WERI-Rb-1 (cell line): ENCODE data around the gene PARD3B.

ENCODE experiments used
- DNase-seq: peaks from one replicate; pipeline ENCODE4 v3.0.0-alpha.2; 2020
- H3K27ac ChIP-seq: fragments of 250-450 bp; sonication (Bioruptor Pico); 2 replicates; pipeline ENCODE4 v1.5.1; 2020; ENCODE audit warnings: mild to moderate bottlenecking, moderate library complexity
- H3K27me3 ChIP-seq: fragments of 250-450 bp; sonication (Bioruptor Pico); 2 replicates; pipeline ENCODE4 v1.5.1; 2021; ENCODE audit warnings: mild to moderate bottlenecking, low read depth, moderate library complexity; ENCODE audit not compliant: insufficient read depth, severe bottlenecking
- H3K36me3 ChIP-seq: fragments of 250-450 bp; sonication (Bioruptor Pico); 2 replicates; pipeline ENCODE4 v1.5.1; 2020; ENCODE audit warnings: mild to moderate bottlenecking, moderate library complexity
- H3K4me3 ChIP-seq: 2 replicates; pipeline ENCODE4 v1.5.1; 2011; ENCODE audit warnings: low read depth, mild to moderate bottlenecking, control low read depth, low read length
- H3K9me3 ChIP-seq: fragments of 250-450 bp; sonication (Bioruptor Pico); 2 replicates; pipeline ENCODE4 v1.5.1; 2021; ENCODE audit warnings: mild to moderate bottlenecking, moderate library complexity; ENCODE audit not compliant: severe bottlenecking
- CTCF ChIP-seq: IDR thresholded peaks from 2 replicates; pipeline ENCODE4 v1.5.1; 2011; ENCODE audit warnings: low read depth, mild to moderate bottlenecking, control low read depth, inconsistent platforms, low read length

The PARD3B gene

DNA sequence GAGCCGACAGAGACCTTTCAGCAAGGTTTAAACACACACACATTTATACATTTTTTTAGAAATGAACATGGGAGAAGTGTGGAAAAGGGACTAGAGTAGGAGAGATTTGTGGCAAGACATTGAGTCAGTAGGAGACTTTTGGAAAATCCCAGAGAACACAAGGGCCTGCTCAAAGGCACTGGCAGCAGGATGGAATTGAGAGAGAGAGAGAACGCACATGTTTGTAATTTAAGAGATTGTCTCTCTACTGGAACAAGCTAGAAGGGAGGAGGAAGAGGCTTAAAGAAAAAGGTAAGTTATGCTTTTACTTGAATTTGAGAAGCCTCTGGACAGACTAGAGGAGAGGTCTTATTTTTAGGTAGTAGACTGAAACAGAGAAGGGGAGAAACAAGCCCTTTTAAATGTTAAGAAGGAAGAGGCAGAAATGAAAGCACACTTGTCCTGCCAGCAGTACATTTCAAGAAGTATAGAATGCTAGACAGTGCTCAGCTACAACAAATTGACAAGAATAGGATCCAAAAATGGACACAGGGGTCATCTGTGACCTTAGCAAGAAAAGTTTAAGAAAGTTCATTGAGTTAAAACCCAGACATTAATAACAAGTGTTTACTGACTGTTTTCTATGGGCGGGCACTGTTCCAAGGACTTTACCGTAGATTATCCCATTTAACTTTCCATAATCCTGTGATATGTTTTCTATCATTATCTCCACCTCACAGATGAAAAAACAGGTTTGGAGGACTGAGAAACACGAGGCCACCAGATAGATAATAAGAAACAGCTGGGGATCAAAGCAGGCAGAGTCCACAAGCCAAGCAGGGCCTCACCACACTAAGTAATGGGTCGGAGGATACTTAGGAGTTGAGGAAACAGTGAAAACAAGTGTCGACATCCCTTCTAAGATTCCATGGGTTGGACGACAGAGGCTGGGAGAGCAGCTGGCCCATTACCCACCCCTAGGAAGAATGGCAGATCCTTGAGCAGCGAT lies 830.5 kb downstream of the PARD3B start:
- TF ChIP-seq CTCF, result no peak
- no peaks in the 10 kb centered on the region for H3K27me3 ChIP-seq
- H3K9me3 ChIP-seq, result peaks cover 4% of the 10 kb centered on the region
- no peak overlapping the region for H3K27ac ChIP-seq
- DNase-seq, result no peak
- no peak overlapping the region for H3K4me3 ChIP-seq
- no peaks in the 10 kb centered on the region for H3K36me3 ChIP-seq

- DNase-seq, result no peak
- peaks cover 4% of the 10 kb centered on the region for H3K9me3 ChIP-seq
These were observed 832.0 kb downstream of the PARD3B start for GRCh38 chr2:205377324-205377723.

GRCh38 chr2:205383601-205384000 lies 838.3 kb downstream of the PARD3B start:
- Histone ChIP-seq H3K36me3 (no peaks in the 10 kb centered on the region), H3K9me3 (no peaks in the 10 kb centered on the region), H3K27me3 (no peaks in the 10 kb centered on the region), H3K4me3 (no peak overlapping the region), H3K27ac (no peak overlapping the region)
- TF ChIP-seq CTCF, result no peak
- DNase-seq, result no peak

More at GRCh38 chr2:205377324-205377723, 832.0 kb downstream of the PARD3B start:
- no peak overlapping the region for H3K27ac ChIP-seq
- no peaks in the 10 kb centered on the region for H3K36me3 ChIP-seq
- no peak overlapping the region for H3K4me3 ChIP-seq
- no peaks in the 10 kb centered on the region for H3K27me3 ChIP-seq
- TF ChIP-seq CTCF, result no peak

DNA sequence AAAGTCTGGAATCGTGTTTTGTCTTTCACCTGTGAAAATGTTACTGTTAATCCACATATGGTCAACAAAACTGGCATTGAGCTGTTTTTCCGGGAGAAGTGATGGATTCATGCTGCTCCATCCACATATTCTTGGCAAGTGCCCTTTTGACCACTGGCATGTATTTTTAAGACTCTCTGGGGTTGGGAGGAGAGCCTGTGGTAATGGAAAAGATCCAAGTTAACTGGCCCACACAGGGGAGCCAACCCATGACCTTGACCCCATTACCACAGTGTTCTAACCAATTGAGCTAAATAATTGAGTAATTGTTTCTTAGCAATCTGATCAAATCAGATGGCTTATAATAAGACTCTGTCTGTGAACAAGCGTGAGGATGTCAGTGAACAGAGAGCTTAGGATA lies 840.8 kb downstream of the PARD3B start:
- Histone ChIP-seq H3K27me3 (no peaks in the 10 kb centered on the region), H3K4me3 (no peak overlapping the region), H3K36me3 (no peaks in the 10 kb centered on the region), H3K27ac (no peak overlapping the region), H3K9me3 (no peaks in the 10 kb centered on the region)
- no peak for DNase-seq
- no peak for TF ChIP-seq CTCF

GRCh38 chr2:205387350-205388055 lies 842.2 kb downstream of the PARD3B start:
- Histone ChIP-seq H3K4me3 (no peak overlapping the region), H3K27ac (no peak overlapping the region), H3K36me3 (no peaks in the 10 kb centered on the region), H3K9me3 (no peaks in the 10 kb centered on the region), H3K27me3 (no peaks in the 10 kb centered on the region)
- DNase-seq, result no peak
- no peak for TF ChIP-seq CTCF
